GM21825 (cell line): ENCODE measurements around the gene POMGNT1.

Experiments
- ATAC-seq: cut with Tn5 transposase; IDR thresholded peaks from one replicate; pipeline ENCODE4 v1.9.1; 2021; ENCODE audit warnings: mild to moderate bottlenecking, moderate library complexity; ENCODE audit not compliant: unreplicated experiment

Gene POMGNT1

DNA sequence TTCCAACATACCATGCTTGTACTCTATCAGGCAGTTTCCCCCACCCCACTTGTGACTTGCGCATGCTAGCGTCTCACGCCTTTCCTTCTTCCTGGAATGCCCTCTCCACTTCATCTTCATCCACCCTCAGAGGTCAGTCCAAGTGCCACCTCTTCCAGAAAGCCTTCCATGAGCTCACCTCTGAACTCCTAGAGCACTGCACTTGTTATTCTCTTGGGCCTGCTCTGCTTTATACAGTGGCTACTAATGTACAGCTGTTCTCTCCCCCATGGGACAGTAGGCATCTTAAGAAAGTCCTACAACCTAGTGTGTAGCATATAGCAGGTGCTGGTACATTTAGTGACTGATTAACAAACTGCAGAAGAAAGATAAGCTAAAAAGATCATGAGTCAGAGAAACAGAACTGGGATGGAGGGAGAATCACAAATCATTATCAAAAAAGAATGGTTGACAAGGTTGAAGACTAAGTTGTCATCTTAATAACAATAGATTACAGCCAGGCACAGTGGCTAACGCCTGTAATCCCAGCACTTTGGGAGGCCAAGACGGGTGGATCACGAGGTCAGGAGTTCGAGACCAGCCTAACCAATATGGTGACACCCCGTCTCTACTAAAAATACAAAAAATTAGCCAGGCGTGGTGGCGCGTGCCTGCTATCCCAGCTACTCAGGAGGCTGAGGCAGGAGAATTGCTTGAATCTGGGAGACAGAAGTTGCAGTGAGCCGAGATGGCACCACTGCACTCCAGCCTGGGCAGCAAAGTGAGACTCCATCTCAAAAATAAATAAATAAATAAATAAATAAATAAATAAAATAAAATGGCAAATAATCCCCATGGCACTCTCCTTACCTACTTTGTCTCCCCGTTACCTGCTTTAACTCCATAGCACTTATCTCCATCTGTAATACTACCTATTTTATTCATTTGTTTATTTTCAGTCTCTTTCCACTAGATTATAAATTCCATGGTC is 39.6 kb downstream of the POMGNT1 start:
- ATAC-seq, result peak; percentile 82

DNA sequence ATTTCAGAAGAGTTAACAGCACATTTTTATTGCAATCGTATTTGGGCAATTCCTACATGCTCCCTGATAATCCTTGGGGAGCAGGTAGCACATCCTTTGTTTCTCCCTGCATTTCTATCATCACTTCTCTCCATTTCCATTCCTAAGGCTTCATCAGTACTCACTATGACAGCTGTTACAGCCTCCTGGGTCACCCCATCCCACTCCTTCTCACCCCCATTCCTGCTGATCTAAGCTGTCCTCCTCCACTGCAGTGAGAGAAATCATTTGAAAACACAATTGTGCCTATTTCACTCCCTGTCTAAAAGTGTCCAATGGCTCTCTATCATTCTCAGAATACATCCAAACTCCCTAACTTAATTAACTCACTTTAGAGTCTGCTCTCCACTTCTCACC is 40.3 kb downstream of the POMGNT1 start:
- no peak for ATAC-seq

DNA sequence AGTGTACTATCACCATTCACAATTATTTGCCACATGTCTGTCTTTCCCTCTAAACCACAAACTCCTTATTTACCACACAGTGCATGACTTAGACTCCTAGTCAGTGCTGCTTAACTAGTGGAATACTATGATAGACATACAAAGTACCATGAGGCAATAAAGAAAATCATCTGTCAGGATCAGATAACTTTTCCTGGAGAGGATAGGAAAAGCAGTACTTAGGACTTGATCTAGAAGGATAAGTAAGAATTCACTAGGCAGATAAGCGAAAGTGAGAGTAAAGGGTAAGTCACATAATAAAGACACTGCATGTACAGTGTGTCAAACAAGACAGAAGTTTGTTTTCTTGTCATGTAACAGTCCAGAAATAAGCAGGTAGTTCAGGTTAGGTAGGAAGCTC is 44.5 kb downstream of the POMGNT1 start:
- no peak for ATAC-seq

- no peak for ATAC-seq
Measured at GRCh38 chr1:46153228-46153627, 45.0 kb downstream of the POMGNT1 start.

DNA sequence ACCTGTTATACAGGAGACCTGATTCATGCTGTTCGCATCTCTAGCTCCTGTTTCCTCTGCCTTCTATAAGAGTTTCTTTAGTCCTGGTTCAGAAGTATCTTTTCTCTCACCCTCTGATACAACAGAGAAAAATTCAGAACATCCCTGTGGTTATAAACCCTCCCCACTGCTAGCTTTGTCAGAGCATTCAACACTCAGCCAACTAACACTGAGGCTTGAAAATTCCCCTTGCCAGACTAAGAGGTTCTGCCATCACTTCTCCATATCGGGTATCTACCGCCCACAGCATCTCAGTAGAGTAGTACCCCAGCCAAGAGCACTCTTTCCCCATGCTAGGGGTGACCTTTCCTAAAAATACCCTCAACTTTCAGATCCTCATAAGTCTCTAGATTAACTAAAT is 46.2 kb downstream of the POMGNT1 start:
- no peak for ATAC-seq

GRCh38 chr1:46150085-46150484 is 48.1 kb downstream of the POMGNT1 start:
- no peak for ATAC-seq

- no peak for ATAC-seq
Measured at GRCh38 chr1:46148318-46148717, 49.9 kb downstream of the POMGNT1 start.
